WTC11 (cell line): ENCODE data around the gene ING1. TPM values are rescaled to one million over a fixed set of nuclear protein-coding genes. Genes with fewer than 3 reads are reported as not detected.
"Not testable (repeated sequence)": the region's sequence is repeated elsewhere in the genome, so short reads cannot be mapped to it uniquely, and the experiment has no call there.

Experiments used
- ATAC-seq: fragments of 200-7000 bp; cut with Tn5 transposase; 2 replicates; pipeline ENCODE4 v1.10.0; 2021; ENCODE audit warnings: mild to moderate bottlenecking, moderate library complexity
- CTCF ChIA-PET: fragments of 300-600 bp; sonication (Branson Sonifier 250); formaldehyde crosslinking; loops from one replicate; lab custom pipeline; 2021; ENCODE audit warnings: antibody characterized with exemption; lab: Charles Lee
- POLR2A ChIA-PET: fragments of 350-600 bp; sonication (Branson Sonifier 250); formaldehyde crosslinking; loops from one replicate; lab custom pipeline; 2021; ENCODE audit warnings: antibody characterized with exemption; lab: Charles Lee
- DNase-seq: peaks from one replicate; pipeline ENCODE4 v3.0.0; 2021; ENCODE audit warnings: low spot score
- H3K27ac Mint-ChIP-seq: 2 replicates; pipeline ENCODE4 v1.8.0; 2021; ENCODE audit warnings: mixed read lengths
- H3K27me3 Mint-ChIP-seq: 2 replicates; pipeline ENCODE4 v1.8.0; 2021; ENCODE audit warnings: low read depth, mild to moderate bottlenecking, moderate library complexity, mixed read lengths
- H3K36me3 Mint-ChIP-seq: 2 replicates; pipeline ENCODE4 v1.8.0; 2021; ENCODE audit warnings: mixed read lengths
- H3K4me1 Mint-ChIP-seq: 2 replicates; pipeline ENCODE4 v1.8.0; 2022; ENCODE audit warnings: mixed read lengths
- H3K4me3 Mint-ChIP-seq: 2 replicates; pipeline ENCODE4 v1.8.0; 2021; ENCODE audit warnings: mild to moderate bottlenecking, moderate library complexity, mixed read lengths
- H3K9me3 Mint-ChIP-seq: 2 replicates; pipeline ENCODE4 v1.8.0; 2021; ENCODE audit warnings: mixed read lengths
- CBFB ChIP-seq: sonication (generic); formaldehyde crosslinking; IDR thresholded peaks from 2 replicates; pipeline ENCODE4 v1.8.1; 2022; ENCODE audit warnings: mild to moderate bottlenecking, low read depth, missing genetic modification reagents
- EMX1 ChIP-seq: fragments of 250-450 bp; sonication (Bioruptor Pico); IDR thresholded peaks from 2 replicates; pipeline ENCODE4 v1.8.0; 2021; ENCODE audit warnings: mild to moderate bottlenecking
- FOXK1 ChIP-seq: sonication (generic); formaldehyde crosslinking; IDR thresholded peaks from 2 replicates; pipeline ENCODE4 v1.8.0; 2022; ENCODE audit warnings: mild to moderate bottlenecking, moderate library complexity, missing genetic modification reagents
- FOXP1 ChIP-seq: sonication (generic); formaldehyde crosslinking; IDR thresholded peaks from 2 replicates; pipeline ENCODE4 v1.8.0; 2022; ENCODE audit warnings: missing genetic modification reagents, mild to moderate bottlenecking, moderate library complexity, borderline replicate concordance
- GABPB1 ChIP-seq: sonication (generic); formaldehyde crosslinking; IDR thresholded peaks from 2 replicates; pipeline ENCODE4 v1.8.1; 2023; ENCODE audit warnings: mild to moderate bottlenecking, missing genetic modification reagents
- JAZF1 ChIP-seq: fragments of 250-450 bp; sonication (Bioruptor Pico); IDR thresholded peaks from 2 replicates; pipeline ENCODE4 v1.9.0; 2021; ENCODE audit warnings: moderate library complexity, mild to moderate bottlenecking, inconsistent platforms
- NR1H2 ChIP-seq: sonication (generic); formaldehyde crosslinking; IDR thresholded peaks from 2 replicates; pipeline ENCODE4 v1.9.0; 2021; ENCODE audit warnings: mild to moderate bottlenecking, moderate library complexity, missing genetic modification reagents
- NR2C2 ChIP-seq: sonication (generic); formaldehyde crosslinking; IDR thresholded peaks from 2 replicates; pipeline ENCODE4 v1.8.0; 2022; ENCODE audit warnings: mild to moderate bottlenecking, missing genetic modification reagents
- RELA ChIP-seq: sonication (generic); formaldehyde crosslinking; IDR thresholded peaks from 2 replicates; pipeline ENCODE4 v1.8.1; 2022; ENCODE audit warnings: missing genetic modification reagents, mild to moderate bottlenecking, borderline replicate concordance
- SMAD3 ChIP-seq: sonication (generic); formaldehyde crosslinking; IDR thresholded peaks from 2 replicates; pipeline ENCODE4 v1.8.0; 2022; ENCODE audit warnings: missing genetic modification reagents, mild to moderate bottlenecking, borderline replicate concordance
- SMAD4 ChIP-seq: sonication (generic); formaldehyde crosslinking; IDR thresholded peaks from 2 replicates; pipeline ENCODE4 v1.8.0; 2022; ENCODE audit warnings: mild to moderate bottlenecking, missing genetic modification reagents
- TCF7 ChIP-seq: sonication (generic); formaldehyde crosslinking; IDR thresholded peaks from 2 replicates; pipeline ENCODE4 v1.8.0; 2022; ENCODE audit warnings: mild to moderate bottlenecking, low read depth, missing genetic modification reagents, moderate library complexity
- TEAD1 ChIP-seq: sonication (generic); formaldehyde crosslinking; IDR thresholded peaks from 2 replicates; pipeline ENCODE4 v1.8.0; 2022; ENCODE audit warnings: mild to moderate bottlenecking, missing genetic modification reagents
- ZNF121 ChIP-seq: sonication (generic); formaldehyde crosslinking; IDR thresholded peaks from 2 replicates; pipeline ENCODE4 v1.8.0; 2023; ENCODE audit warnings: missing genetic modification reagents
- ZNF263 ChIP-seq: sonication (generic); formaldehyde crosslinking; IDR thresholded peaks from 2 replicates; pipeline ENCODE4 v1.8.1; 2022; ENCODE audit warnings: low read depth, mild to moderate bottlenecking, moderate library complexity, missing genetic modification reagents
- total RNA-seq: library from RNA; stranded (reverse); gene quantifications from 3 replicates; pipeline ENCODE4 v1.2.3, GENCODE V29; 2021
- TF ChIP-seq, protein P1 (sequence below): fragments of 250-450 bp; sonication (Bioruptor Pico); IDR thresholded peaks from 2 replicates; pipeline ENCODE4 v1.8.0; 2021; ENCODE audit warnings: mild to moderate bottlenecking
- TF ChIP-seq, protein P2 (sequence below): sonication (generic); formaldehyde crosslinking; IDR thresholded peaks from 2 replicates; pipeline ENCODE4 v1.8.0; 2022; ENCODE audit warnings: mild to moderate bottlenecking, missing genetic modification reagents
- TF ChIP-seq, protein P3 (sequence below): sonication (generic); formaldehyde crosslinking; IDR thresholded peaks from 2 replicates; pipeline ENCODE4 v1.8.0; 2022; ENCODE audit warnings: mild to moderate bottlenecking, missing genetic modification reagents
- TF ChIP-seq, protein P4 (sequence below): sonication (generic); formaldehyde crosslinking; IDR thresholded peaks from 2 replicates; pipeline ENCODE4 v1.8.0; 2023; ENCODE audit warnings: missing genetic modification reagents, mild to moderate bottlenecking, borderline replicate concordance

Gene ING1
- total RNA-seq, 1 experiment from 2014 or later = 26.2 TPM

DNA sequence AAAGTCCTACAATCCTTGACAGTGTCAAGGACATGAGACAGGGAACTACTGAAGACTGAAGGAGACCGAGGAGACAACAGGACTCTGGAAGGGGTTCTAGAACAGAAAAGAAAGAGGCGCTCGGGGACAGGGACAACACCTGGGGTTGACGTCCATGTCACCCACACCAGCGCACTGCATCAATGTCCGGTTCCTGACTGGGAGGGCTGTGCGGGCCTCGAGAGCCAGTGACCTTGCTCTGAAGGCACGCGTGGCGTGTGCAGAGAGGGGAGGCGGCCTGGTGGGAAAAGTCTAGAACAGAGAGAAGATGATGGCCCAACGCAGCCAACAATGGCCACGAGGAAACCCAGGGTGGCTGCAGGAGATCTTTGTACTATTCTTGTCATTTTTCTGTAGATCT lies 13.3 kb upstream of the ING1 start (continued):
- TF ChIP-seq SMAD3 (no peak), GABPB1 (no peak)
- TF ChIP-seq, protein P1, sequence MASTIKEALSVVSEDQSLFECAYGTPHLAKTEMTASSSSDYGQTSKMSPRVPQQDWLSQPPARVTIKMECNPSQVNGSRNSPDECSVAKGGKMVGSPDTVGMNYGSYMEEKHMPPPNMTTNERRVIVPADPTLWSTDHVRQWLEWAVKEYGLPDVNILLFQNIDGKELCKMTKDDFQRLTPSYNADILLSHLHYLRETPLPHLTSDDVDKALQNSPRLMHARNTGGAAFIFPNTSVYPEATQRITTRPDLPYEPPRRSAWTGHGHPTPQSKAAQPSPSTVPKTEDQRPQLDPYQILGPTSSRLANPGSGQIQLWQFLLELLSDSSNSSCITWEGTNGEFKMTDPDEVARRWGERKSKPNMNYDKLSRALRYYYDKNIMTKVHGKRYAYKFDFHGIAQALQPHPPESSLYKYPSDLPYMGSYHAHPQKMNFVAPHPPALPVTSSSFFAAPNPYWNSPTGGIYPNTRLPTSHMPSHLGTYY (CRISPR knock-in tag) = no peak

DNA sequence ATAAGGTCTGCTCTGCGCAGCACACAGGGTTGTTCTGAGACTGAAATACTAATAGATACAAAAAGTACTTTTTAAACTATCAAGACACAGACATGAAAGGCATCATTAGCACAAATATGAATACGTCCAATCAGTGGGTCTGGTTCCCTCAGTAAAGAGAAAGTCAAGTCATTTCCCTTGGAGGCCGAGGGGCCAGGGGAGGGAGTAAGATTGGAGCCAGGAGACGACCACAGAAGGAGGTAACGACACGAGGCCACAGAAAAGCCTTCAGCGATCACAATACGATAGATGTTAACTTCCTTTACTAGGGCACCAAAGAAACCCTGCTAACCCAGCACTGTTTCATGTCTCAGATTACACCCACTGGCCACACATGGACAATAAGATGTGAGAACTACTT lies 12.9 kb upstream of the ING1 start:
- H3K9me3 Mint-ChIP-seq = no peaks in the 10 kb centered on the region
- TF ChIP-seq CBFB (CRISPR knock-in tag) (no peak), FOXP1 (no peak), RELA (CRISPR knock-in tag) (no peak), TEAD1 (no peak), JAZF1 (CRISPR knock-in tag) (no peak), TCF7 (CRISPR knock-in tag) (no peak), GABPB1 (no peak), SMAD4 (no peak), ZNF263 (CRISPR knock-in tag) (no peak), NR2C2 (no peak), FOXK1 (CRISPR knock-in tag) (no peak), EMX1 (CRISPR knock-in tag) (no peak)
- TF ChIP-seq, protein P2, sequence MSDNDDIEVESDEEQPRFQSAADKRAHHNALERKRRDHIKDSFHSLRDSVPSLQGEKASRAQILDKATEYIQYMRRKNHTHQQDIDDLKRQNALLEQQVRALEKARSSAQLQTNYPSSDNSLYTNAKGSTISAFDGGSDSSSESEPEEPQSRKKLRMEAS = no peak
- TF ChIP-seq, protein P3, sequence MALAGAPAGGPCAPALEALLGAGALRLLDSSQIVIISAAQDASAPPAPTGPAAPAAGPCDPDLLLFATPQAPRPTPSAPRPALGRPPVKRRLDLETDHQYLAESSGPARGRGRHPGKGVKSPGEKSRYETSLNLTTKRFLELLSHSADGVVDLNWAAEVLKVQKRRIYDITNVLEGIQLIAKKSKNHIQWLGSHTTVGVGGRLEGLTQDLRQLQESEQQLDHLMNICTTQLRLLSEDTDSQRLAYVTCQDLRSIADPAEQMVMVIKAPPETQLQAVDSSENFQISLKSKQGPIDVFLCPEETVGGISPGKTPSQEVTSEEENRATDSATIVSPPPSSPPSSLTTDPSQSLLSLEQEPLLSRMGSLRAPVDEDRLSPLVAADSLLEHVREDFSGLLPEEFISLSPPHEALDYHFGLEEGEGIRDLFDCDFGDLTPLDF = no peak
- CTCF ChIA-PET = no interaction called here

DNA sequence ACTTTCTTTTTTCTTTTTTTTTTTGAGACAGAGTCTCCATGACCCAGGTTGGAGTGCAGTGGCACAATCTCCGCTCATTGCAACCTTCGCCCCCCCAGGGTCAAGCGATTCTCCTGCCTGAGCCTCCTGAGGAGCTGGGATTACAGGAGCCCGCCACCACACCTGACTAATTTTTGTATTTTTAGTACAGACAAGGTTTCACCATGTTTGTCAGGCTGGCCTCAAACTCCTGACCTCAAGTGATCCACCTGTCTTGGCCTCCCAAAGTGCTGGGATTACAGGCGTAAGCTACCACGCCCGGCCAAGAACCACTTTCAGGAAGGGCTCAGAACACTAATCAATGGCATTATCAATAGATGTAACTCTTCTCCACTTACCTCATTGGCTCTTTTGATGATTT lies 12.4 kb upstream of the ING1 start:
- CTCF ChIA-PET, ATAC-seq: not testable (repeated sequence)
- H3K36me3 Mint-ChIP-seq = peaks cover 51% of the 10 kb centered on the region

More for the DNA sequence above, 12.9 kb upstream of the ING1 start:
- no peaks in the 10 kb centered on the region for H3K27me3 Mint-ChIP-seq
- no peak for ATAC-seq
- DNase-seq = no peak
- H3K4me3 Mint-ChIP-seq = no peak overlapping the region
- H3K4me1 Mint-ChIP-seq = peaks cover 15% of the 10 kb centered on the region
- no peak overlapping the region for H3K27ac Mint-ChIP-seq
- H3K36me3 Mint-ChIP-seq = peaks cover 54% of the 10 kb centered on the region
- POLR2A ChIA-PET = interaction anchor here (0.7 kb wide), 1 partner anchor 49 kb away, joined by 3 read pairs; no protein-coding TSS in a partner anchor

DNA sequence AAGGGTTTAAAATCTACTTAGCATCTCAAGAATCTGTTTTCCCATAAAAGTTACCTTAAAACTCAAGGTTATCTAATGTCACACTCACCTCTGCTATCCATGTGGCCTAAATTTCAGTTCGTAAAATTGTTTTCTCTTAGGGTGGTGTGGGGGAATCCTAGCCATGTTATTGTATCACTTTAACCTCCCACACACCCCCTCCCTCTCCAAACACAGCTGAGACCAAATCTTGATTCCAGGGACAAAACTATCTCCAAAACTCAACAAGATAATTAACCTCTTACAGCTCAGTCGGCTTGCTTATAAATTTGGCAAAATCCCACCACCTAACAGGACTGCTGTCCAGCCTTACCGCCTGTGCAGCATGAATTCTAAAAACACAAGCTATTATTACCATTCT lies 11.4 kb upstream of the ING1 start:
- Mint-ChIP-seq H3K27ac (no peak overlapping the region), H3K4me3 (no peak overlapping the region), H3K27me3 (no peaks in the 10 kb centered on the region; the same call in 1 of the 2 replicates), H3K4me1 (peaks cover 23% of the 10 kb centered on the region), H3K9me3 (no peaks in the 10 kb centered on the region), H3K36me3 (peaks cover 44% of the 10 kb centered on the region)
- no peak for DNase-seq
- CTCF ChIA-PET = interaction anchor here (1.2 kb wide), 1 partner anchor 21 kb away, joined by 3 read pairs; no protein-coding TSS in a partner anchor
- TF ChIP-seq NR2C2 (no peak), CBFB (CRISPR knock-in tag) (no peak), JAZF1 (CRISPR knock-in tag) (no peak), NR1H2 (CRISPR knock-in tag) (no peak), ZNF121 (CRISPR knock-in tag) (no peak)
- TF ChIP-seq, protein P4, sequence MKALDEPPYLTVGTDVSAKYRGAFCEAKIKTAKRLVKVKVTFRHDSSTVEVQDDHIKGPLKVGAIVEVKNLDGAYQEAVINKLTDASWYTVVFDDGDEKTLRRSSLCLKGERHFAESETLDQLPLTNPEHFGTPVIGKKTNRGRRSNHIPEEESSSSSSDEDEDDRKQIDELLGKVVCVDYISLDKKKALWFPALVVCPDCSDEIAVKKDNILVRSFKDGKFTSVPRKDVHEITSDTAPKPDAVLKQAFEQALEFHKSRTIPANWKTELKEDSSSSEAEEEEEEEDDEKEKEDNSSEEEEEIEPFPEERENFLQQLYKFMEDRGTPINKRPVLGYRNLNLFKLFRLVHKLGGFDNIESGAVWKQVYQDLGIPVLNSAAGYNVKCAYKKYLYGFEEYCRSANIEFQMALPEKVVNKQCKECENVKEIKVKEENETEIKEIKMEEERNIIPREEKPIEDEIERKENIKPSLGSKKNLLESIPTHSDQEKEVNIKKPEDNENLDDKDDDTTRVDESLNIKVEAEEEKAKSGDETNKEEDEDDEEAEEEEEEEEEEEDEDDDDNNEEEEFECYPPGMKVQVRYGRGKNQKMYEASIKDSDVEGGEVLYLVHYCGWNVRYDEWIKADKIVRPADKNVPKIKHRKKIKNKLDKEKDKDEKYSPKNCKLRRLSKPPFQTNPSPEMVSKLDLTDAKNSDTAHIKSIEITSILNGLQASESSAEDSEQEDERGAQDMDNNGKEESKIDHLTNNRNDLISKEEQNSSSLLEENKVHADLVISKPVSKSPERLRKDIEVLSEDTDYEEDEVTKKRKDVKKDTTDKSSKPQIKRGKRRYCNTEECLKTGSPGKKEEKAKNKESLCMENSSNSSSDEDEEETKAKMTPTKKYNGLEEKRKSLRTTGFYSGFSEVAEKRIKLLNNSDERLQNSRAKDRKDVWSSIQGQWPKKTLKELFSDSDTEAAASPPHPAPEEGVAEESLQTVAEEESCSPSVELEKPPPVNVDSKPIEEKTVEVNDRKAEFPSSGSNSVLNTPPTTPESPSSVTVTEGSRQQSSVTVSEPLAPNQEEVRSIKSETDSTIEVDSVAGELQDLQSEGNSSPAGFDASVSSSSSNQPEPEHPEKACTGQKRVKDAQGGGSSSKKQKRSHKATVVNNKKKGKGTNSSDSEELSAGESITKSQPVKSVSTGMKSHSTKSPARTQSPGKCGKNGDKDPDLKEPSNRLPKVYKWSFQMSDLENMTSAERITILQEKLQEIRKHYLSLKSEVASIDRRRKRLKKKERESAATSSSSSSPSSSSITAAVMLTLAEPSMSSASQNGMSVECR = no peak
- ATAC-seq = no peak
- POLR2A ChIA-PET = no interaction called here

More for the DNA sequence above, 12.4 kb upstream of the ING1 start:
- DNase-seq, H3K9me3 Mint-ChIP-seq, H3K27me3 Mint-ChIP-seq, H3K27ac Mint-ChIP-seq, H3K4me3 Mint-ChIP-seq: not testable (repeated sequence)
- POLR2A ChIA-PET = interaction anchor here (0.7 kb wide), 1 partner anchor 49 kb away, joined by 3 read pairs; no protein-coding TSS in a partner anchor
- H3K4me1 Mint-ChIP-seq = peaks cover 15% of the 10 kb centered on the region
